B cell (primary cell): Measurements from ENCODE around the gene MORN1. TPM values are rescaled to one million over a fixed set of nuclear protein-coding genes. Genes with fewer than 3 reads are reported as not detected.

ENCODE experiments used
- ATAC-seq: fragments of 200-7000 bp; cut with Tn5 transposase; one replicate; pipeline ENCODE4 v1.10.0; 2021; ENCODE audit warnings: low read depth, mild to moderate bottlenecking, moderate number of reproducible peaks, moderate library complexity
- CTCF ChIA-PET: fragments of 350-600 bp; sonication (Branson Sonifier 250); formaldehyde crosslinking; loops from one replicate; lab custom pipeline; 2021; ENCODE audit warnings: antibody characterized with exemption, inconsistent platforms; lab: Charles Lee
- POLR2A ChIA-PET: fragments of 350-600 bp; sonication (Branson Sonifier 250); formaldehyde crosslinking; loops from one replicate; lab custom pipeline; 2021; ENCODE audit warnings: antibody characterized with exemption; lab: Charles Lee
- DNase-seq: peaks from one replicate; pipeline ENCODE4 v3.0.0; 2013
- H2AFZ ChIP-seq: 2 replicates; pipeline ENCODE4 v1.6.1; 2012; ENCODE audit warnings: mild to moderate bottlenecking, low read depth, low read length; ENCODE audit not compliant: insufficient read depth, poor library complexity, severe bottlenecking
- H3K27ac ChIP-seq, 2 donors: 1 replicate in 1 of 2; 2 replicates in 1 of 2; pipeline ENCODE4 v1.5.1; 2012 to 2013; ENCODE audit warnings: low read length in 2 of 2, mild to moderate bottlenecking in 2 of 2, moderate library complexity in 1 of 2
- H3K27me3 ChIP-seq, 4 experiments: fragments of 200-600 bp in 1 of 4; sonication (generic) in 1 of 4; replicated peaks in 1 of 4; 1 replicate in 2 of 4; 2 replicates in 2 of 4; pipeline versions ENCODE4 v1.6.1 to v1.7.0; 2013 to 2016; ENCODE audit warnings: low read length in 3 of 4, mild to moderate bottlenecking in 2 of 4, mixed read lengths in 1 of 4, moderate library complexity in 1 of 4; ENCODE audit not compliant: insufficient read depth in 4 of 4, control insufficient read depth in 3 of 4; ENCODE audit errors: control extremely low read depth in 1 of 4
- H3K36me3 ChIP-seq, 2 experiments: replicated peaks in 1 of 2; 1 replicate in 1 of 2; 2 replicates in 1 of 2; pipeline versions ENCODE4 v1.6.1 to v1.7.1; 2013; ENCODE audit warnings: low read length in 1 of 2; ENCODE audit not compliant: insufficient read depth in 2 of 2, control insufficient read depth in 1 of 2; ENCODE audit errors: control extremely low read depth in 1 of 2, extremely low read depth in 1 of 2
- H3K4me1 ChIP-seq, 2 donors: fragments of 200-600 bp in 1 of 2; sonication (generic) in 1 of 2; 1 replicate in 1 of 2; 2 replicates in 1 of 2; pipeline versions ENCODE4 v1.5.1 to v1.6.1; 2013 to 2017; ENCODE audit warnings: low read length in 2 of 2; ENCODE audit not compliant: control insufficient read depth in 2 of 2, insufficient read depth in 2 of 2
- H3K4me2 ChIP-seq: replicated peaks from 2 replicates; pipeline ENCODE3; 2012; ENCODE audit warnings: mild to moderate bottlenecking, low read depth, low read length; ENCODE audit not compliant: poor library complexity, severe bottlenecking
- H3K4me3 ChIP-seq, 5 experiments: fragments of 200-600 bp in 1 of 5; sonication (generic) in 1 of 5; 1 replicate in 3 of 5; 2 replicates in 2 of 5; pipeline versions ENCODE4 v1.5.1 to v1.7.0; 2011 to 2016; ENCODE audit warnings: low read length in 4 of 5, mild to moderate bottlenecking in 4 of 5, low read depth in 2 of 5, control low read depth in 1 of 5, moderate library complexity in 1 of 5; ENCODE audit not compliant: insufficient read depth in 1 of 5; ENCODE audit errors: control extremely low read depth in 1 of 5, extremely low read depth in 1 of 5
- H3K79me2 ChIP-seq: fragments of 200-600 bp; sonication (generic); one replicate; pipeline ENCODE4 v1.6.0; 2016; ENCODE audit warnings: low read length; ENCODE audit not compliant: control insufficient read depth, insufficient read depth
- H3K9ac ChIP-seq: fragments of 200-600 bp; sonication (generic); 2 replicates; pipeline ENCODE4 v1.6.1; 2017; ENCODE audit warnings: mild to moderate bottlenecking, low read length, moderate library complexity
- H3K9me3 ChIP-seq, 3 donors: one replicate each; pipeline versions ENCODE4 v1.6.1 to v1.7.1; 2013; ENCODE audit warnings: low read length in 2 of 3; ENCODE audit not compliant: control insufficient read depth in 2 of 3, insufficient read depth in 1 of 3; ENCODE audit errors: control extremely low read depth in 1 of 3
- H4K20me1 ChIP-seq: 2 replicates; pipeline ENCODE4 v1.6.0; 2012; ENCODE audit warnings: mild to moderate bottlenecking, low read length; ENCODE audit not compliant: insufficient read depth, control insufficient read depth, poor library complexity, severe bottlenecking
- H3K27ac Mint-ChIP-seq: one replicate; pipeline ENCODE4 v1.8.0; 2021; ENCODE audit warnings: mixed read lengths
- H3K27me3 Mint-ChIP-seq: one replicate; pipeline ENCODE4 v1.8.0; 2021; ENCODE audit warnings: mixed read lengths
- H3K4me1 Mint-ChIP-seq: one replicate; pipeline ENCODE4 v1.8.0; 2021; ENCODE audit warnings: mixed read lengths
- H3K4me3 Mint-ChIP-seq: one replicate; pipeline ENCODE4 v1.8.0; 2021; ENCODE audit warnings: mixed read lengths
- H3K9me3 Mint-ChIP-seq: one replicate; pipeline ENCODE4 v1.8.0; 2022; ENCODE audit warnings: mixed read lengths; ENCODE audit not compliant: insufficient read depth
- EZH2 ChIP-seq: IDR thresholded peaks from 2 replicates; pipeline ENCODE4 v1.6.1; 2012; ENCODE audit warnings: borderline replicate concordance, low read depth, mild to moderate bottlenecking, moderate library complexity, low read length; ENCODE audit not compliant: insufficient read depth, poor library complexity, severe bottlenecking
- WGBS: methylation state at CpG from one replicate; pipeline ENCODE4 v1.1.5; 2013; ENCODE audit warnings: missing lambda C conversion rate; ENCODE audit not compliant: insufficient coverage; 5-methylcytosine and 5-hydroxymethylcytosine counted together
- intact Hi-C: fragments of 100-400 bp; cut with micrococcal nuclease; formaldehyde crosslinking; loops from one replicate; pipeline ENCODE4 v1.10.0; 2022
- polyA plus RNA-seq: library from polyadenylated mRNA; depleted of rRNA; stranded (reverse); fragments of >200 nt; gene quantifications from 2 replicates; pipeline ENCODE4 v1.2.3, GENCODE V29; 2012
- total RNA-seq, 2 donors: library from RNA; stranded (reverse); fragments of 120-200 nt in 1 of 2; gene quantifications; 1 replicate in 1 of 2; 2 replicates in 1 of 2; pipeline versions ENCODE4 v1.2.3 to v1.2.4, GENCODE V29; 2013 to 2022
- TF ChIP-seq, protein P1 (sequence below): fragments of 200-600 bp; IDR thresholded peaks from one replicate; pipeline ENCODE4 v1.8.0; 2022; ENCODE audit warnings: antibody characterized with exemption, mild to moderate bottlenecking

Gene MORN1
- total and polyA plus RNA-seq, 2 donors (not counting 1 experiment from before 2014, with no cell fraction given), result 10.2 to 32.6 TPM

DNA sequence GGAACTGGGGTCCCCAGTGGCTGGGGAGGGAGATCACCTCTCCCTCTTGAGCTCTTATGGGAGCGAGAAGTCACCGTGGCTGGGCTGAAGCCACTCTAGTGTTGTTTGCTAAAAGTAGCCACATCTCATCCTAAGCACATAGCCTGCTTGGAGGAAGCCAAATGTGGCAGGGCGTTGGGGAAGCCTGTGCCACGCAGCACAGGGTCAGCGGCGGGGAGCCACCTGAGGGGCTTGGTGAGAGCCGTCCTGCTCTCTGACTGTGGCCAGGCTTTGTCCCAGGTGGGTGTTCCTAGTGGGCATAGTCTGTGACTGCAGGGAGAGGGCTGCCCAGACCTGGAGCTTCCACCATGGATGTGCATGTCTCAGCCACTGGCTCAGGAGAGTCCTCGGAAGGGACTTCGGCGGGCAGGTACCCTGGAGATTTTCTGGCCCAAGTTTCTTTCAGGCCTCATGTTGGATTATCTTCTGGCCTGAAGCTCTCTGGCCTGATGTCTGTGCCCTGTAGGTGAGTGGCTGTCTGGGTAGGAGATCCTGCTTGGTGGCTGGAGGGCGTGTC is 38.9 kb downstream of the MORN1 start:
- no peaks in the 10 kb centered on the region for H3K9me3 ChIP-seq
- no peaks in the 10 kb centered on the region for H3K79me2 ChIP-seq
- no peaks in the 10 kb centered on the region for H3K9me3 Mint-ChIP-seq
- TF ChIP-seq, protein P1, sequence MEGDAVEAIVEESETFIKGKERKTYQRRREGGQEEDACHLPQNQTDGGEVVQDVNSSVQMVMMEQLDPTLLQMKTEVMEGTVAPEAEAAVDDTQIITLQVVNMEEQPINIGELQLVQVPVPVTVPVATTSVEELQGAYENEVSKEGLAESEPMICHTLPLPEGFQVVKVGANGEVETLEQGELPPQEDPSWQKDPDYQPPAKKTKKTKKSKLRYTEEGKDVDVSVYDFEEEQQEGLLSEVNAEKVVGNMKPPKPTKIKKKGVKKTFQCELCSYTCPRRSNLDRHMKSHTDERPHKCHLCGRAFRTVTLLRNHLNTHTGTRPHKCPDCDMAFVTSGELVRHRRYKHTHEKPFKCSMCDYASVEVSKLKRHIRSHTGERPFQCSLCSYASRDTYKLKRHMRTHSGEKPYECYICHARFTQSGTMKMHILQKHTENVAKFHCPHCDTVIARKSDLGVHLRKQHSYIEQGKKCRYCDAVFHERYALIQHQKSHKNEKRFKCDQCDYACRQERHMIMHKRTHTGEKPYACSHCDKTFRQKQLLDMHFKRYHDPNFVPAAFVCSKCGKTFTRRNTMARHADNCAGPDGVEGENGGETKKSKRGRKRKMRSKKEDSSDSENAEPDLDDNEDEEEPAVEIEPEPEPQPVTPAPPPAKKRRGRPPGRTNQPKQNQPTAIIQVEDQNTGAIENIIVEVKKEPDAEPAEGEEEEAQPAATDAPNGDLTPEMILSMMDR, result no peak
- TF ChIP-seq EZH2, result no peak
- H3K9ac ChIP-seq, result no peak overlapping the region
- POLR2A ChIA-PET, result no interaction called here
- intact Hi-C loops, result no loop called here
- no peaks in the 10 kb centered on the region for H4K20me1 ChIP-seq
- CTCF ChIA-PET, result interaction anchor here (1.7 kb wide), 1 partner anchor 29 kb away, joined by 4 read pairs; no protein-coding TSS in a partner anchor
- no peak for DNase-seq
- ATAC-seq, result no peak
- H3K27me3 Mint-ChIP-seq, result no peaks in the 10 kb centered on the region
- H3K4me2 ChIP-seq, result no peak overlapping the region
- no peaks in the 10 kb centered on the region for H3K4me1 ChIP-seq
- no peak overlapping the region for H3K4me3 ChIP-seq
- no peaks in the 10 kb centered on the region for H3K36me3 ChIP-seq
- no peaks in the 10 kb centered on the region for H3K27me3 ChIP-seq
- no peak overlapping the region for H3K4me3 Mint-ChIP-seq
- H2AFZ ChIP-seq, result no peak overlapping the region
- WGBS, result 91% methylated on average over 11 of the region's 11 CpGs
- no peak overlapping the region for H3K27ac Mint-ChIP-seq
- no peaks in the 10 kb centered on the region for H3K4me1 Mint-ChIP-seq
- H3K27ac ChIP-seq, result no peak overlapping the region

DNA sequence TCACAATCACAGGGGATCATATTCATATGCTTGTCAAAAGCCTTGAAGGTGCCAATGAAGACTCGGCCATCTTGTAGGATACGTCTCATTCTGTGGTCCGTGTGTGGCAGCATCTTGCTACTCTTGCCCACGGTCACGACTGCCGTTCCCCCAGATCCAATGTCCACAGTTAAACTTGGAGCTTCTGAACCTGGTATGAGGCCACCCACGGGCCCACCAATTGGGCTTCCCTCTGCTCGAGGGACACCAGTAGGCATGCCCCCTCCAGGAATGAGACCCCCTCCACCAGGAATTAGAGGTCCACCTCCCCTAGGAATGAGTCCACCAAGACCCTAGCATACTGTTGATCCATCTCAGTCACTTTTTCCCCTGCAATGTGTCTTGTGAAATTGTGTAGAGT is 39.6 kb downstream of the MORN1 start:
- Histone ChIP-seq H3K36me3 (no peaks in the 10 kb centered on the region), H3K27ac (no peak overlapping the region), H3K9me3 (no peaks in the 10 kb centered on the region), H3K4me2 (no peak overlapping the region), H4K20me1 (no peaks in the 10 kb centered on the region), H2AFZ (no peak overlapping the region), H3K27me3 (no peaks in the 10 kb centered on the region), H3K9ac (no peak overlapping the region), H3K79me2 (no peaks in the 10 kb centered on the region), H3K4me1 (no peaks in the 10 kb centered on the region), H3K4me3 (no peak overlapping the region)
- intact Hi-C loops, result no loop called here
- 94% methylated on average over 7 of the region's 8 CpGs for WGBS
- CTCF ChIA-PET, result interaction anchor here (1.7 kb wide), 1 partner anchor 30 kb away, joined by 4 read pairs; no protein-coding TSS in a partner anchor
- Mint-ChIP-seq H3K4me3 (no peak overlapping the region), H3K27ac (no peak overlapping the region), H3K4me1 (no peaks in the 10 kb centered on the region), H3K27me3 (no peaks in the 10 kb centered on the region), H3K9me3 (no peaks in the 10 kb centered on the region)
- POLR2A ChIA-PET, result no interaction called here
- ATAC-seq (no peak), DNase-seq (no peak)
- TF ChIP-seq, protein P1, result no peak
- TF ChIP-seq EZH2, result no peak
